ENCODE results near the gene UBXN11. TPM values are rescaled to one million over a fixed set of nuclear protein-coding genes. Genes with fewer than 3 reads are reported as not detected.

UBXN11 gene
- total RNA-seq, 1 donor from 2014 or later = 7.1 TPM

GRCh38 chr1:26269198-26269550, 37.3 kb downstream of the UBXN11 start:
- Histone ChIP-seq H3K36me3 (peaks cover 0 to 16% of the 10 kb centered on the region in 2 donors), H3K4me3 (no peak overlapping the region), H3K27me3 (no peaks in the 10 kb centered on the region), H3K9me3 (no peaks in the 10 kb centered on the region), H3K4me1 (no peaks in the 10 kb centered on the region), H3K27ac (no peak overlapping the region)
- TF ChIP-seq POLR2AphosphoS5 (IDR thresholded peaks at IDR 0.05; ENCODE audit: insufficient read depth in 1 of 2, low read depth in 1 of 2) (no peak), CTCF (IDR thresholded peaks at IDR 0.05) (no peak), POLR2A (IDR thresholded peaks at IDR 0.05) (no peak)
- intact Hi-C loops (cut with DNase I) = no loop called here
- no peak for DNase-seq (ENCODE audit: extremely low spot score in 2 of 2)

GRCh38 chr1:26268290-26269197, 37.9 kb downstream of the UBXN11 start:
- Histone ChIP-seq H3K4me3 (no peak overlapping the region), H3K27me3 (no peaks in the 10 kb centered on the region), H3K4me1 (no peaks in the 10 kb centered on the region), H3K36me3 (peaks cover 0 to 16% of the 10 kb centered on the region in 2 donors), H3K9me3 (no peaks in the 10 kb centered on the region), H3K27ac (no peak overlapping the region)
- TF ChIP-seq POLR2AphosphoS5 (IDR thresholded peaks at IDR 0.05; ENCODE audit: insufficient read depth in 1 of 2, low read depth in 1 of 2) (no peak), CTCF (IDR thresholded peaks at IDR 0.05) (no peak), POLR2A (IDR thresholded peaks at IDR 0.05) (no peak)
- DNase-seq (ENCODE audit: extremely low spot score in 2 of 2) = no peak
- intact Hi-C loops (cut with DNase I) = no loop called here

DNA sequence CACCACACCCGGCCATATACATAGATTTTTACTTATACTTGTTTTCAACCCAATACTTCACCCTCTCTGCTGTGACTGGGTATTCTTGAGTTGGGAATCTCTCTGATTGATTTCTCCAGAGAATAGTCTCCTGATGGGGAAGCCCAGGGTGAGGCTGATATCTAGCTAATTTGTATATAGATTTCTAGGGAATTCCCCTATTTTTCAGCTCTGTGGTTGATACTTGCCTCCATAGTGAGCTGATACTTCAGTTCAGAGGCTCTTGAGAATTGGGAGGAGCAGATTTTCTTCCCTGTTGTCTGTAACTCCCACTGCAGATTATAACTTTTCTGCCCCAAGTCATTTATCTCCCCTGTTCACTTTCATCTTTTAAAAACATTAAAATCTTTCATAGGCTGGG, 41.0 kb downstream of the UBXN11 start:
- Histone ChIP-seq H3K27ac (no peak overlapping the region), H3K27me3 (no peaks in the 10 kb centered on the region), H3K4me1 (no peaks in the 10 kb centered on the region), H3K4me3 (no peak overlapping the region), H3K36me3 (peaks cover 0 to 19% of the 10 kb centered on the region in 2 donors), H3K9me3 (no peaks in the 10 kb centered on the region)
- TF ChIP-seq POLR2AphosphoS5 (IDR thresholded peaks at IDR 0.05; ENCODE audit: insufficient read depth in 1 of 2, low read depth in 1 of 2) = no peak
- TF ChIP-seq POLR2A (IDR thresholded peaks at IDR 0.05) = no peak
- no peak for TF ChIP-seq CTCF (IDR thresholded peaks at IDR 0.05)
- DNase-seq (ENCODE audit: extremely low spot score in 2 of 2) = no peak
- intact Hi-C loops (cut with DNase I) = no loop called here

DNA sequence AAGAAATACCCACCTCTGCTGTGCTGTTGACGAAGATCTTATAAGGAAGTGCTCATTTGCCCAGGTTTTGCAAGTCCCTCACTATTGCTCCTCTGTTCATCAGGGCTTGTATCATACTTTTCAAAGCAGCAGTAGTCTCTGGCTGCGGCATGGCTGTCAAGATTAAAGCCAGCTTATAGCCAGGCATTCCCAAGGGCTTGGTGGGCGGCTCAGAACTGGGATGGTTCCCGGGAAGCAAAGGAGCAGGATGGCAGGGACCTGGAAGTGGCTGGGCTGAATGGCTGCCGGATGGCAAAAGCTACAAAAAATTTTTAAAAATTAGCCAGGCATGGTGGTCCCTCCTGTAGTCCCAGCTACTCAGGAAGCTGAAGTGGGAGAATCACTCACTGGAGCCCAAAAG, 43.2 kb downstream of the UBXN11 start:
- no peak for DNase-seq (ENCODE audit: extremely low spot score in 2 of 2)
- H3K4me1 ChIP-seq = no peaks in the 10 kb centered on the region
- TF ChIP-seq POLR2AphosphoS5 (IDR thresholded peaks at IDR 0.05; ENCODE audit: insufficient read depth in 1 of 2, low read depth in 1 of 2) = no peak
- no peak for TF ChIP-seq CTCF (IDR thresholded peaks at IDR 0.05)
- TF ChIP-seq POLR2A (IDR thresholded peaks at IDR 0.05) = no peak
- no peak overlapping the region for H3K4me3 ChIP-seq
- intact Hi-C loops (cut with DNase I) = no loop called here
- H3K27ac ChIP-seq = no peak overlapping the region
- H3K27me3 ChIP-seq = no peaks in the 10 kb centered on the region
- peaks cover 0 to 20% of the 10 kb centered on the region in 2 donors for H3K36me3 ChIP-seq
- no peaks in the 10 kb centered on the region for H3K9me3 ChIP-seq

DNA sequence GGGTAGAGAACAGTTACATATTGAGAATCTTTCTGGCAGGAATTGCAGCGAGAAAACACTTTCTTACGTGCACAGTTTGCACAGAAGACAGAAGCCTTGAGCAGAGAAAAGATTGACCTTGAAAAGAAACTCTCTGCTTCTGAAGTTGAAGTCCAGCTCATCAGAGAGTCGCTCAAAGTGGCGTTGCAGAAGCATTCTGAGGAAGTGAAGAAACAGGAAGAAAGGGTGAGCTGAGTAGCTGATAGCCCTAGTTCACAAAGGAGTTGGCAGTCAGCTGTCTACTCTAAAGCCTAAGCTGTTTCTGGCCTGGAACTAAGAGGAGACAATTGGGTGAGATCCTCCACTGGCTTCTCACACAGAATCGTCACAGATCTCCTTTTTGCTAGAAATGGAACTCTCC, 46.9 kb downstream of the UBXN11 start:
- no peak overlapping the region for H3K4me3 ChIP-seq
- intact Hi-C loops (cut with DNase I) = no loop called here
- no peaks in the 10 kb centered on the region for H3K4me1 ChIP-seq
- no peak overlapping the region for H3K27ac ChIP-seq
- TF ChIP-seq POLR2AphosphoS5 (IDR thresholded peaks at IDR 0.05; ENCODE audit: insufficient read depth in 1 of 2, low read depth in 1 of 2) = no peak
- no peak for TF ChIP-seq POLR2A (IDR thresholded peaks at IDR 0.05)
- no peak for TF ChIP-seq CTCF (IDR thresholded peaks at IDR 0.05)
- peaks cover 0 to 26% of the 10 kb centered on the region in 2 donors for H3K36me3 ChIP-seq
- no peaks in the 10 kb centered on the region for H3K27me3 ChIP-seq
- DNase-seq (ENCODE audit: extremely low spot score in 2 of 2) = no peak
- H3K9me3 ChIP-seq = no peaks in the 10 kb centered on the region
